Right lobe of liver (tissue), 6 donors: ENCODE data around the gene SLC44A5. TPM values are rescaled to one million over a fixed set of nuclear protein-coding genes. Genes with fewer than 3 reads are reported as not detected.

Experiments used
- ATAC-seq, 4 donors: fragments of 200-7000 bp; cut with Tn5 transposase; one replicate each; pipeline ENCODE4 v1.9.1; 2020; ENCODE audit warnings: mild to moderate bottlenecking in 4 of 4, moderate library complexity in 4 of 4
- DNase-seq, 3 donors: peaks; one replicate each; pipeline ENCODE4 v3.0.0-alpha.2; 2020
- H3K27ac ChIP-seq, 3 donors: fragments of 200-600 bp; one replicate each; pipeline ENCODE4 v1.8.0; 2022
- H3K27me3 ChIP-seq, 2 donors: fragments of 200-600 bp; one replicate each; pipeline ENCODE4 v1.8.0; 2022
- H3K36me3 ChIP-seq, 4 donors: fragments of 200-600 bp; sonication (generic) in 1 of 4; one replicate each; pipeline versions ENCODE4 v1.5.1 to v1.8.0; 2017 to 2022; ENCODE audit warnings: control low read depth in 1 of 4
- H3K4me1 ChIP-seq, 4 donors: fragments of 200-600 bp; sonication (generic) in 1 of 4; one replicate each; pipeline versions ENCODE4 v1.5.1 to v1.8.0; 2017 to 2022; ENCODE audit warnings: control low read depth in 1 of 4
- H3K4me3 ChIP-seq, 3 donors: fragments of 200-600 bp; one replicate each; pipeline ENCODE4 v1.8.0; 2022
- H3K9me3 ChIP-seq, 4 donors: fragments of 200-600 bp; sonication (generic) in 1 of 4; one replicate each; pipeline versions ENCODE4 v1.5.1 to v1.8.0; 2017 to 2022; ENCODE audit warnings: control low read depth in 1 of 4
- CTCF ChIP-seq, 4 donors: fragments of 200-600 bp in 3 of 4; fragments of 450-650 bp in 1 of 4; IDR thresholded peaks; one replicate each; pipeline versions ENCODE4 v1.5.1 to v1.8.0; 2016 to 2022; ENCODE audit warnings: antibody characterized with exemption in 4 of 4, mild to moderate bottlenecking in 2 of 4
- POLR2A ChIP-seq: fragments of 450-650 bp; IDR thresholded peaks from one replicate; pipeline ENCODE4 v1.6.1; 2017; ENCODE audit warnings: antibody characterized with exemption, mild to moderate bottlenecking
- WGBS: methylation state at CpG from one replicate; pipeline ENCODE4 v1.1.6; 2018; ENCODE audit warnings: low coverage, low lambda C conversion rate; ENCODE audit not compliant: insufficient coverage; ENCODE audit errors: missing lambda C conversion rate; 5-methylcytosine and 5-hydroxymethylcytosine counted together
- intact Hi-C, 2 donors: fragments of 100-400 bp; cut with DNase I; formaldehyde crosslinking; loops; one replicate each; pipeline versions ENCODE4 v1.11.2 to v1.14.1; 2022
- total RNA-seq, 6 experiments: library from RNA; depleted of rRNA in 2 of 6; stranded (reverse); fragments of >200 nt in 2 of 6; fragmentation: NEBNext Ultra II Directional in 3 of 6; extraction: Animal tissue kit (Norgen Biotek cat#: 25700) in 3 of 6; gene quantifications; one replicate each; pipeline versions ENCODE4 v1.1.0 to v1.2.4, GENCODE V29; 2016 to 2023
- donor health status: DM: no; HTN: yes; CAD: no.
- donor health status: DM: no; HTN: no; CAD: no.
- donor health status: DM: no; HTN: no; CAD: no.
- donor health status: DM: no; HTN: yes; CAD: no.
- donor health status: DM: no; HTN: yes; CAD: no.

SLC44A5 gene
- total RNA-seq, 6 experiments from 2014 or later, result 0.14 to 1.4 (median 0.59) TPM; not detected in 1

- DNase-seq (no peak), ATAC-seq (peak; percentile 44 to 93 (median 86))
- WGBS, result 61% methylated on average over 4 of the region's 4 CpGs
- Histone ChIP-seq H3K27ac (no peak overlapping the region), H3K9me3 (no peaks in the 10 kb centered on the region), H3K4me3 (no peak overlapping the region), H3K27me3 (no peaks in the 10 kb centered on the region), H3K4me1 (peaks cover 0 to 7% (median 0%) of the 10 kb centered on the region in 4 donors), H3K36me3 (no peaks in the 10 kb centered on the region)
- intact Hi-C loops, result no loop called here
- TF ChIP-seq POLR2A, result no peak
- TF ChIP-seq CTCF (IDR thresholded peaks at IDR 0.05), result no peak
Measured at GRCh38 chr1:75520862-75521475, 89.9 kb downstream of the SLC44A5 start.

DNA sequence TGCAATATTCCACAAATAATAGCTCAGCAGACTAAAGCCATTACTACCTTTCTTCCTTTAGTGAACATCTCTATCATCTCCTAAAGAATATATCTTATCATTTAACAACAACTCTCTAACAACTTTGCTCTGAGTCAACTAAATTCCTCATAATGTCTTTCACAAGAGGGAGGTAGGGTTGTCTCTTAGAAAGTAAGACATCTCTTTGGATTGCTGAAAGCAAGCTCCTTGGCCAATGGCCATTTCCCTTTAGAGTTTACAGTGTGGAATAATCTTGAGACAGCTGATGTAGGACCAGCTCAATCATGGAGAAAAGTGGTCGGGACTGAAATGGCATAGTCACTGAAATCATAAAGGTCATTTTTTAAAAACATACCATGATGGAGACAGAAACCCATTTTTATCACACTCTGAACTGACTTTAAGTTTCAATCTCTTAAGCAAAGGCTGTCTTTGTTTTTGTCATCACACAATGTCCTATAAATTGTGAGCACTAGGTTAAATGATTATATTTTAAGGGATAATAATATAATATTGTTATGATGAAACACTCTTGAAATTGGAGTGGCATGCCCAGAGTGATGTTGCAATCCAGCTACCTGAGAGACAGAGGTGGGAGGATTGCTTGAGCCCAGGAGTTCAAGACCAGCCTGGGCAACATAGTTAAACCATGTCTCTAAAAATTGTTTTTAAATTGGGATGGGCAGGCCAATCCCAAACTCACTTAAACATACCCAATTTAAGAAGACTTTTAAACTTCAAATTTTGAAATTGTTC, 91.1 kb downstream of the SLC44A5 start:
- 38% methylated on average over 1 of the region's 1 CpG for WGBS
- H3K27ac ChIP-seq, result no peak overlapping the region
- H3K9me3 ChIP-seq, result no peaks in the 10 kb centered on the region
- H3K4me3 ChIP-seq, result no peak overlapping the region
- DNase-seq, result no peak
- intact Hi-C loops, result no loop called here
- no peaks in the 10 kb centered on the region for H3K36me3 ChIP-seq
- no peak for TF ChIP-seq POLR2A
- TF ChIP-seq CTCF (IDR thresholded peaks at IDR 0.05), result no peak
- peaks cover 0 to 7% (median 0%) of the 10 kb centered on the region in 4 donors for H3K4me1 ChIP-seq
- no peak for ATAC-seq
- H3K27me3 ChIP-seq, result no peaks in the 10 kb centered on the region

DNA sequence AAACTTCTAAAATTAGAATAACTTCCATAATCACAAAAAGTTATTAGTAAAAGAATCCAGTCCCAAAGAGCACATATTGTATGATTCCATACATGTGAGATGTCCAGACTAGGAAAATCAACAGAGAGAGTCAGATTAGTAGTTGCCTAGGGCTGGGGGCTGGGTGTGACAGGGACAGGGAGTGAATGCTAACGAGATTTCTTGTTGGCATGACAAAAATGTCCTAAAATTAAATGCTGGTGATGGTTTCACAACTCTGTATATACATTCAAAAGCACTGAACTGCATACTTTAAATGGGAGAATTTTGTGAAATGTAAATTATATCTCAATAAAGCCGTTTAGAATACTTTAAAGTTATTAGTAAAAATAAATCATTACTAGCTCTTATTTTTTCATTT, 92.2 kb downstream of the SLC44A5 start:
- no peak for ATAC-seq
- H3K4me1 ChIP-seq, result peaks cover 0 to 7% (median 0%) of the 10 kb centered on the region in 4 donors
- no peak for DNase-seq
- no peaks in the 10 kb centered on the region for H3K27me3 ChIP-seq
- intact Hi-C loops, result no loop called here
- H3K27ac ChIP-seq, result no peak overlapping the region
- H3K36me3 ChIP-seq, result no peaks in the 10 kb centered on the region
- 51% methylated on average over 2 of the region's 2 CpGs for WGBS
- no peak for TF ChIP-seq POLR2A
- no peaks in the 10 kb centered on the region for H3K9me3 ChIP-seq
- H3K4me3 ChIP-seq, result no peak overlapping the region

DNA sequence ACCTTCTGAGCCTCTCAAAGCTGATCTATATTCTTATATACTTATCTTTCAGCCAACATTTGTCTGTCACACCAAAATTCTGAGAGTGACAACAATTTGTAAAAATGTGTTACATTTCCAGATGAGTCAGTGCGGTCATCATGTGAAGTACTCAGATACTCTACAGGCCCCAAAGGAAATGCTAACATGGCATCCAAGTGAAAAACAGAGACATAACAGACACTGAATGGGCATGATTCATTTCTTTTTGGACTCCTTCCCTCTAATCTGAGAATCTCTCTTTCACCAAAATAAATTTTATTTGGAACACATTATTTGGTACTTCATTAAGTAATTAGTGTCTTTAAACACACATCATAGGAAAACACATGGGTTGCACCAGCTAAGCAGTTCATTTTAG, 96.6 kb downstream of the SLC44A5 start:
- no peaks in the 10 kb centered on the region for H3K27me3 ChIP-seq
- H3K27ac ChIP-seq, result no peak overlapping the region
- no peak overlapping the region for H3K4me3 ChIP-seq
- no peaks in the 10 kb centered on the region for H3K36me3 ChIP-seq
- no peaks in the 10 kb centered on the region for H3K9me3 ChIP-seq
- ATAC-seq (no peak), DNase-seq (no peak)
- WGBS, result 92% methylated on average over 1 of the region's 1 CpG
- TF ChIP-seq POLR2A (no peak), CTCF (IDR thresholded peaks at IDR 0.05) (no peak)
- no peaks in the 10 kb centered on the region for H3K4me1 ChIP-seq
- intact Hi-C loops, result no loop called here

- no peak for DNase-seq
- no peaks in the 10 kb centered on the region for H3K4me1 ChIP-seq
- no peak overlapping the region for H3K27ac ChIP-seq
- H3K9me3 ChIP-seq, result no peaks in the 10 kb centered on the region
- ATAC-seq, result no peak
- H3K4me3 ChIP-seq, result no peak overlapping the region
- H3K27me3 ChIP-seq, result no peaks in the 10 kb centered on the region
- H3K36me3 ChIP-seq, result no peaks in the 10 kb centered on the region
- 53% methylated on average over 1 of the region's 1 CpG for WGBS
- no peak for TF ChIP-seq POLR2A
- TF ChIP-seq CTCF (IDR thresholded peaks at IDR 0.05), result no peak
- intact Hi-C loops, result no loop called here
Measured at GRCh38 chr1:75506976-75507375, 103.9 kb downstream of the SLC44A5 start.
